GM21528 (cell line): ENCODE results near the gene COQ7.
A peak's percentile ranks its signal among the peaks of the same experiment; 100 is the strongest.

Experiments
- ATAC-seq: cut with Tn5 transposase; IDR thresholded peaks from one replicate; pipeline ENCODE4 v1.9.1; 2021; ENCODE audit warnings: mild to moderate bottlenecking, moderate library complexity; ENCODE audit not compliant: unreplicated experiment, low FRiP score

The COQ7 gene

GRCh38 chr16:19085679-19086200, 18.3 kb downstream of the COQ7 start:
- no peak for ATAC-seq

- ATAC-seq: peak; percentile 81
Measured at GRCh38 chr16:19086322-19087199, 19.1 kb downstream of the COQ7 start.

GRCh38 chr16:19088341-19088916, 21.0 kb downstream of the COQ7 start:
- ATAC-seq: no peak

GRCh38 chr16:19089410-19089955, 22.1 kb downstream of the COQ7 start:
- ATAC-seq: no peak

GRCh38 chr16:19090916-19091315, 23.5 kb downstream of the COQ7 start:
- ATAC-seq: no peak

GRCh38 chr16:19092653-19093410, 25.4 kb downstream of the COQ7 start:
- no peak for ATAC-seq

- no peak for ATAC-seq
Measured at GRCh38 chr16:19093631-19094541, 26.5 kb downstream of the COQ7 start.

GRCh38 chr16:19094542-19095365, 27.3 kb downstream of the COQ7 start:
- ATAC-seq: no peak

- no peak for ATAC-seq
Measured at GRCh38 chr16:19095654-19096053, 28.2 kb downstream of the COQ7 start.

- no peak for ATAC-seq
Measured at GRCh38 chr16:19098173-19098572, 30.8 kb downstream of the COQ7 start.

GRCh38 chr16:19102187-19102872, 34.9 kb downstream of the COQ7 start:
- ATAC-seq: no peak

GRCh38 chr16:19104607-19105006, 37.2 kb downstream of the COQ7 start:
- ATAC-seq: no peak

GRCh38 chr16:19105131-19105530, 37.7 kb downstream of the COQ7 start:
- no peak for ATAC-seq

GRCh38 chr16:19105891-19106624, 38.6 kb downstream of the COQ7 start:
- no peak for ATAC-seq

GRCh38 chr16:19106625-19107020, 39.2 kb downstream of the COQ7 start:
- no peak for ATAC-seq

- ATAC-seq: no peak
Measured at GRCh38 chr16:19108409-19109287, 41.2 kb downstream of the COQ7 start.

- no peak for ATAC-seq
Measured at GRCh38 chr16:19109288-19109664, 41.9 kb downstream of the COQ7 start.
